HCT116 (cell line): ENCODE measurements around the gene EGLN3.

Experiments
- FOSL1 ChIP-seq: IDR thresholded peaks from 2 replicates; pipeline ENCODE4 v1.6.1; 2012; ENCODE audit warnings: low read depth
- SIN3A ChIP-seq: IDR thresholded peaks from 2 replicates; pipeline ENCODE4 v1.6.1; 2012; ENCODE audit warnings: low read depth
- SRF ChIP-seq: IDR thresholded peaks from 2 replicates; pipeline ENCODE4 v1.6.1; 2012; ENCODE audit warnings: low read depth
- YY1 ChIP-seq: IDR thresholded peaks from 2 replicates; pipeline ENCODE4 v1.6.1; 2011; ENCODE audit warnings: low read length, low read depth, moderate library complexity, mild to moderate bottlenecking; ENCODE audit not compliant: insufficient replicate concordance; ENCODE audit errors: extremely low read depth

- TF ChIP-seq FOSL1 = no peak
- no peak for TF ChIP-seq YY1
- TF ChIP-seq SRF = no peak
- TF ChIP-seq SIN3A = no peak
Measured at GRCh38 chr14:33996462-33996861, 45.6 kb upstream of the EGLN3 start.
